ENCODE data around the gene MIPOL1.
"Not testable (repeated sequence)": the region's sequence is repeated elsewhere in the genome, so short reads cannot be mapped to it uniquely, and the experiment has no call there.

Gene MIPOL1

GRCh38 chr14:37197421-37198272, at the start of gene MIPOL1:
Gene MIPOL1 (plus strand): TSS chr14:37197937. CDS start chr14:37247889, 49,952 bp downstream.
- TF ChIP-seq CTCF (IDR thresholded peaks at IDR 0.05; ENCODE audit: control extremely low read depth, extremely low read depth, low read depth, missing control alignments), result no peak
- CTCF ChIA-PET, result no interaction called here
- DNase-seq (ENCODE audit: extremely low spot score), result no peak
- POLR2A ChIA-PET, result no interaction called here

GRCh38 chr14:37150414-37150813, 47.3 kb upstream of the MIPOL1 start:
- DNase-seq (ENCODE audit: extremely low spot score), result no peak
- TF ChIP-seq CTCF (IDR thresholded peaks at IDR 0.05; ENCODE audit: control extremely low read depth, extremely low read depth, low read depth, missing control alignments), result peak; percentile 17
- CTCF ChIA-PET, result interaction anchor here (1.0 to 2.1 kb wide), 7 partner anchors 10 to 1082 kb away, joined by 3 to 11 read pairs (median 3); no protein-coding TSS in a partner anchor
- POLR2A ChIA-PET, result no interaction called here

GRCh38 chr14:37153005-37153404, 44.7 kb upstream of the MIPOL1 start:
- POLR2A ChIA-PET, result no interaction called here
- no peak for DNase-seq (ENCODE audit: extremely low spot score)
- CTCF ChIA-PET, result no interaction called here
- no peak for TF ChIP-seq CTCF (IDR thresholded peaks at IDR 0.05; ENCODE audit: control extremely low read depth, extremely low read depth, low read depth, missing control alignments)

GRCh38 chr14:37153483-37153882, 44.3 kb upstream of the MIPOL1 start:
- ChIA-PET POLR2A (no interaction called here), CTCF (no interaction called here)
- no peak for DNase-seq (ENCODE audit: extremely low spot score)
- TF ChIP-seq CTCF (IDR thresholded peaks at IDR 0.05; ENCODE audit: control extremely low read depth, extremely low read depth, low read depth, missing control alignments), result no peak

GRCh38 chr14:37157987-37158386, 39.8 kb upstream of the MIPOL1 start:
- no peak for TF ChIP-seq CTCF (IDR thresholded peaks at IDR 0.05; ENCODE audit: control extremely low read depth, extremely low read depth, low read depth, missing control alignments)
- no peak for DNase-seq (ENCODE audit: extremely low spot score)
- ChIA-PET POLR2A (no interaction called here), CTCF (no interaction called here)

- POLR2A ChIA-PET; CTCF ChIA-PET; DNase-seq (ENCODE audit: extremely low spot score): not testable (repeated sequence)
These were observed 35.4 kb upstream of the MIPOL1 start for GRCh38 chr14:37162307-37162706.

- ChIA-PET POLR2A (no interaction called here), CTCF (no interaction called here)
- no peak for TF ChIP-seq CTCF (IDR thresholded peaks at IDR 0.05; ENCODE audit: control extremely low read depth, extremely low read depth, low read depth, missing control alignments)
- no peak for DNase-seq (ENCODE audit: extremely low spot score)
These were observed 31.9 kb upstream of the MIPOL1 start for GRCh38 chr14:37165794-37166193.

Data from GM10248 (cell line).